GM18517 (cell line): ENCODE results near the gene RPRD1B.

Experiments
- ATAC-seq: cut with Tn5 transposase; IDR thresholded peaks from one replicate; pipeline ENCODE4 v1.9.1; 2021; ENCODE audit warnings: mild to moderate bottlenecking, moderate library complexity; ENCODE audit not compliant: unreplicated experiment

RPRD1B gene

DNA sequence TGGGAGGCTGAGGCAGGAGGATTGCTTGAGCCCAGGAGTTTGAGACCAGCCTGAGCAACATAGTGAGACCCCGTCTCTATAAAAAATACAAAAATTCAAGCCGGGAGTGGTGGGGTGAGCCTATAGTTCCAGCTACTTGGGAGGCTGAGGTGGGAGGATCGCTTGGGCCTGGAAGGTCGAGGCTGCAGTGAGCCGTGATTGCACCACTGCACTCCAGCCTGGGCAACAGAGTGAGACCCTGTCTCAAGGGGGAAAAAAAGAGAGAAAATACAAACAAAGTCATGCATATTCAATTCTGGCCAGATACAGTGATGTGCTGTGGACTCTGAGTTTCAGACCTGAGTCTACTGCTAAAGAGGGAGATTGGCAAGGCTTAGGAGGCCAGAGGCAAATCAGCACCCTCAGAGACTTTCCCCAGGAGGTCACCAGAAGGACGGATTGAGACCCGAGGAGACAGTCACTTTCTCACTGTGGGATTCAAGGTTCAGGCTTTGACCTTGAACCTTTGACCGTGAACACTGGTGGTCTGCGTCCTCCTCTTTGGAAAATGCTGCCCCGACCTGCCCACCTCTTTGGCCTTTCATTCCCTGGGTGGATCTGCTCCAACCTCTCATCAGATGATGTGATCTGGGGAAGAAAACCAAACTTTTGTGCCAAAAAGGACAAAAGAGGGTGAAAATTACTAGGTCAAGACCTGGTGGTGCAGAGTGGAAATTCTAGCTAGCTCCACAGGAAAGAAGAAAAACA lies 100.3 kb downstream of the RPRD1B start:
- no peak for ATAC-seq

DNA sequence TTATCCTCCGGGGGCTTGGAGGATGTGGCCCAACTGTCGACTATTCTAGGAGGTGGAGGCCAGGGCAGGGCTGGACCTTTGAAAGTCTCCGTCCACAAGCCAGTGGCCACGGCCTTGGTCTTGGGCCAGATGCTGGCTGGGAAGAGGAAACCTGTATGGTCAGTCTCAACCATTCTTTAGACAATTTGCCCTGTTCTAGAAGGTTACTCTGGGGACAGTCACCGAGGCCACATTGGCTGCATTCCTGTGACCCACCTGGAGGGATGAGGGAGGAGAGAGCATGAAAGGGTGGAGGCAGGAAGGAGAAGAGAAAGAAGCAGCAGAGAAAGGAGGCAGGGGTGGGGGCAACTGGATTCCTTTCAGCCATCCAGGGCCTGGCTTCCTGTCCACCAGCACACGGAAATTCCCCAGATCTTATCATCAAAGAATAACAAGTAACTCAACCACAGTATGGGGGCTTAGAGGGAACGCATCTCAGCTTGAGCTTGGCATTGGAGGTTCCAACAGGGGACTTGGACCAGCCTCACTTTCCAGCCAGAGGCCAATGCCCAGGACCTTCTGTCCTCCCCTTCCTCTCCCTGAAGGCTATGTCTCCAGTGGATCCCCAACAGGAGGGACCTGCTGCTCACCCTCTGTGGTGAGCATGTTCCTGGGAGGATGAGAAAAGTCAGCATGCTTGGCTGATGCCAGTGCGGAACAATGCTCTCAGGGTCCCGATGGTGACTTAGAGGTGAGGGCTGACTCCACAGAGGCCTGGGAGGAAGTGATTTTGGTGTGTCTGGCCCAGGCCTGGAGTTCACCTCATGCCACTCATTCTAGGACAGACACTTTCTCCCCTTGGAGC lies 101.1 kb downstream of the RPRD1B start:
- ATAC-seq: no peak

DNA sequence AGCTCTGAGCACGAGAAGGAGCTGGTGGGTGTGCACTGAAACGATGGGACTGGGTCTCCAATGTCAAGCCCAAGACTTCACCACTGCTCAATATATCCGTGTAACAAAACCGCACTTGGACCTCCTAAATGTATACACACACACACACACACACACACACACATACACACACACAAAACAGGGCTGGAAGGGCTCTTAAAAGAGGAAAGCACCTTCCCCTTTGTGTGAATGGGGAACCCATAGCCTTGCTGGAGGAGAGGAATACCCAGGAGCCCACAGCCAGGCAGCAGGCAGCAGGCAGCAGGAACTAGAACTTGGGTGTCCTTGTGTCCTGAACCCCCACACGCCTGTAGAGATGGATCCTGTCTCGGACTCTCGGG lies 101.7 kb downstream of the RPRD1B start:
- ATAC-seq: no peak

DNA sequence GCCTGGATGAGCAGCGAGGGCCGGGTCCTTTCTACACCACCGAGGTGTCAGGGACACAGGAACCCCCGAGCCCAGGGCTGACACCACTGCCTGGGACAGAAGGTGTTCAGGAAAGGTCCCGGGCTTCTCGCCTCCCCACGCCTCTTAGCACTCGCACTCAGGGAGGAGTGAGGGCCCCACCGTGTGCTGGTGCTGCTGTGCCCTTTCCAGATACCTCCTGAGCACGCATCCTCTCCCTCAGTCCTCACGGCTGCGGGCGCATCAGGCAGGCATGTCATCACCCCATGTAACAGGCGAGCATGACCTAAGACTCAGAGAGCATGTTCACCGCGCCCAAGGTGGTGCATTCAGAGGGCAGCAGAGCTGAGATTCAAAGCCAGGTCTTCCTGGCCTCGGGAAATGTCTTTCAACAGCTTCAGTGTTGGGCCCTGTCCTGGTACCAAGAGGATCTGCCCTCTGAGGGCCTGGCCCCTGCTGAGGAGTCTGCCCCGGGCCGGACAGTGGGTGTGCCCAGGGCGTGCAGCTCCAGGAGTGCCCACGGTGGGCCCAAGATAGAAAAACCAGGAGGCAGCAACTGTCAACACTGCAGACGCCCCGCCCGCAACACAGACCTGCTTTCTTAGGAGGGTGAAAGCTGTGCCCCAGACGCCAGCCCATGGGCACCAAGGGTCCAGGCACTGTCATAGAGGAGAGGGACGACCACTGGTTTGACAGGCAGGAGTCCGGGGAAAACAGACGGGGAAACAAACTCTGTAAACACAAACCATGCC lies 102.3 kb downstream of the RPRD1B start:
- no peak for ATAC-seq

DNA sequence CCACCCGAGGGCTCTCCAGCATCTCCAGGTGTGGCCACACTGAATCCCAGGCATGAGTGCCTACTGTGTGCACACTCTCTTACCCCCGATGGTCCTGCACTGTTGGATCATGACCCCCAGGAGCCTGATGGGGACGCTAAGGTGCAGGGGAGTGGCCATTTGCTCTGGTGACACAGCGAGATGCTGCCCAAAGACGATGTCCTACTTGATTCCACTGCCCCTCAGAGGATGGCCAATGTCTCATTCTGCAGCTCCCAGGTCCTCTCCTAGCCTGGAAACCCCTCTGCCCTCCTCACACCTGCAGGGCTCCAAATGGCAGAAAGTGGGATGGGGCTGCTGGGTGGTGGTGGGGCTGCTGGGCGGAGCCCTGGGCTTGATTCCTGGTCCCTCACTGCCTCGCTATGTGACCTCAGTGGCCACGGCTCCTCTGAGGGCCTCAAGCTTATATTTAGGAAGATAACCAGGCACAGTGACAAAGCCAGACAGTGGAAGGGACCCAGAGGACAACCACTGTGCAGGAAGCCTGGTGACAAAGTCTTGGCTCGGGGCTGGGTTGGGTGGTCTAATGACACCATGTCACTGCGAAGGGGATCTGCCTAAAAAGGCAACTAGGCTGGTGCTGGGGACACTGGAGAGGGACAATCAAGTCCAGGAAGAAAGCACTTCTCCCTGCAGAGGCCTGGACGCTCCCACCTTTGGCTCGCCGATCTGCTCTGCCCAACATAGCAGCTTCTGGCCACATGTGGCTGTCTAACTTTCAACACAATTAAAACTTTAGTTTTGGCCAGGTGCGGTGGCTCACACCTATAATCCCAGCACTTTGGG lies 103.1 kb downstream of the RPRD1B start:
- no peak for ATAC-seq

DNA sequence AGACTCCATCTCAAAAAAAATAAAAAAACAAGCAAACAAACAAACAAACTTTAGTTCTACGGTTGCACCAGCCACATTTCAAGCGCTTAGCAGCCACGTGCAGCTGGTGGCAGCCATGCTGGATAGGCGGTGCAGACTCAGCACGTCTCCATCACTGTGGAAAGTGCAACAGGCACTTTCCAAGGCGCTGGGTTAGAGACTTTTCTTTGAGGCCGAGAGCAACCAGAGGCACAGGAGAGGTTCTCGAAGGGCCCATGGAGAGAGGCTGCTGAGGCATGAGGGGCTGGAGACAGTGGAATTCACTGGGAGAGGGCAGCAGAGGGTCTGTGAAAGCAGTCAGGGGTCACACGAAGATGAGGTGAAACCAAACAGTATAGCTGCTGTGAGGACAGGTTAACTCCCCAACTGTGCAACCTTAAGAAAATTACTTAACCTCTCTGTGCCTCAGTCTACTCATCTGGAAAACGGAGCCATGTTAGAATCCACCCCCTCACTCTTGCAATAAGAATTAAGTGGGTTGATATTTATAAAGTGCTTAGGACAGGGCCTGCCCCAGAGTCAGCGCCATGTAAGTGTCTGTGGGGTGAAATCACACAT lies 104.0 kb downstream of the RPRD1B start:
- no peak for ATAC-seq

DNA sequence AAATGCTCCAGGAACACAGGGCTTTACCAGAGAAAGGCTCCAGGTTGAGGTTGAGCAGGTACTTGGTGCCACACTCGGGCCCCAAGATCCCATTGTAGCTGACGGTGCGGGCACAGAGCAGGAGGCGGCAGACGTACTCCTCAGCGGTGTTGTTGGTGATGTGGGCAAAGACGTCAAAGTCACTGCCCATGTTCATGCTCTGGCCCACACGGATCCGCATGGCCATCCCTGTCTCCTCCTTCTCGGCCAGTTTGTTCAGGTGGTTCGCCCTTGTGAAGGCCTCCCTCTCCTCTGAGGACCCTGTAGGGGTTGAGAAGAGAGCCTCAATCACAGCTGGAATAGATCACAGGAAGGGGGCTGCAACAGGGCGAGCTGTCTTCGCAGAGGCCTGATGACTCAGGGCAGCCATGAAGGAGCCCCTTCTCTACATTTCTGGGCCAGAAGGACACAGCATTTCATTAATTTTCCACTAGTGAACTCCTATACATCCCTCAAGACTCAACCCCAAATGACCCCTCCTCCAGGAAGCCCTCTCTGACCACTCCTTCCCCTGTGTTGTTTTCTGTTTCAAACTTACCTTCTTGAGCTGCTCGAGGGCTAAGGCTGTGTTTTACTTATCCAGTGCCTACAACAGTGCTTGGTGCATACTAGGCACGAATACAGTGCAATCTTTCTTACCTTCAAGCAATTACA lies 104.7 kb downstream of the RPRD1B start:
- ATAC-seq: no peak

DNA sequence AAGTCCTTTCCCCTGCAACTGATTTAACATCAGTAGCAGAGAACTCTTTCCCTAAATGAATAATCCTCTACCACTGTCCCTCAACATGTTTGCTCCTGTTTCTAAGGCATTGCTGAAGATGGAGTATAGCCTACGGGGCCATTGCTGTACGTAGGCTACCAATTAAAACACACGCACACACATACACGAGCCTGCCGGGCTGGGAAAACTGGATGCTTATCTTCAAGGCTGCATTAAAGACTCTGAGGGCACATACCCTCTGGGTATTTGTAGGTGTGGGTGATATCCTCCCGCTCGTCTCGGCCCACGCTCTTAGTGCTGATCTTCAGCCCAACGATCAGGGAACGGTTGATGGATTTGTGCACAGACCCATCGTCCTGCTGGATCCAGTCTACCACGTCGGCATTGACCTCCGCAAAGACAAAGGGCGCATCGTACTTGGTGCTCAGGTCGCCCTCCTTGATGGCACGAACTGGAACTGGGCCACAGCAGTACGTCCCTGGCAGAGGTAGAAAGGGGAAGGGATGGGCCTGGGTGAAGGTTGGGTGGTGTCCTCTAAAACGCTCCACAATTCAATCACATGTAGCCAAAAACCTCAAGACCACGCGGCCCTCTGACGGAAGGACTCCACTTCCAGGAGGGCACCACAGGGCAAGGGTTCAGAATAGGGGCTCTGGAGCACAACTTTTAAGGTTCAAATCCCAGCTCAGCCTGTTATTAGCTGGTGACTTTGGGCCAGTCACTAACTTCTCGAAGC lies 105.8 kb downstream of the RPRD1B start:
- ATAC-seq: no peak

DNA sequence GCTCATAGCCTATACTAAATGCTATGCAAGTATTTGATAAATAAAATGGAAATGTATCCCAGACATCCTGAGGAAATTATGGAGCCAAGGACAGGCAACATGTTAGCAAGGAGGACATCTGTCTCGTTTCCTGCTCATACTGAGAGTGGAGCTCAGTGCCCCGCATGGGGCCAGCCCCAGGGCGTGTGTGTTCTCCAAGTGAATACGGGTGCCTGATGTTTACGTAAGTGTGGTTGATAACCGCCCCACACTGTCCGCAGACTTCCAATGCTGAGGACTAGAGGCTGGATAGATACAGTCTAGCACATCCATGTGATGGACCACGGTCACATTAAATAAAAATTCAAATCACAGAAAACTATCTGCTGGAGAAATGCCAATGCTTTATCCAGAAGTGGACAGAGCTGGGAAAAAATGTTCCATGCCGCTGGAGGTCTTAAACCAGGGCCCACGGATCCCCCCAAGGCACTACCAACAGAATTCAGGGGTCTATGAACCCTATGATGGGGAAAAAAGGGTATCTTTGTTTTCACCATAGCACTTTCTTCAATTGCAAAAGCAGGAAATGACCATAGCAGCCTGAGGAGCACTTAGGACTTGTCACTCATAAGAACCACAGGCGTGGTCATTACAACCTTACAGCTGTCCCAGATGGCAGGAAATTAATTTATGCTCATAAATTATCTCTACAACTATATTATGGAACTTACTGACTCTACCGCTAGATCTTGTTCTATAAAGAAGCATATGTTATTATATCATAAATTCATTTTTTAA lies 106.6 kb downstream of the RPRD1B start:
- ATAC-seq: no peak

DNA sequence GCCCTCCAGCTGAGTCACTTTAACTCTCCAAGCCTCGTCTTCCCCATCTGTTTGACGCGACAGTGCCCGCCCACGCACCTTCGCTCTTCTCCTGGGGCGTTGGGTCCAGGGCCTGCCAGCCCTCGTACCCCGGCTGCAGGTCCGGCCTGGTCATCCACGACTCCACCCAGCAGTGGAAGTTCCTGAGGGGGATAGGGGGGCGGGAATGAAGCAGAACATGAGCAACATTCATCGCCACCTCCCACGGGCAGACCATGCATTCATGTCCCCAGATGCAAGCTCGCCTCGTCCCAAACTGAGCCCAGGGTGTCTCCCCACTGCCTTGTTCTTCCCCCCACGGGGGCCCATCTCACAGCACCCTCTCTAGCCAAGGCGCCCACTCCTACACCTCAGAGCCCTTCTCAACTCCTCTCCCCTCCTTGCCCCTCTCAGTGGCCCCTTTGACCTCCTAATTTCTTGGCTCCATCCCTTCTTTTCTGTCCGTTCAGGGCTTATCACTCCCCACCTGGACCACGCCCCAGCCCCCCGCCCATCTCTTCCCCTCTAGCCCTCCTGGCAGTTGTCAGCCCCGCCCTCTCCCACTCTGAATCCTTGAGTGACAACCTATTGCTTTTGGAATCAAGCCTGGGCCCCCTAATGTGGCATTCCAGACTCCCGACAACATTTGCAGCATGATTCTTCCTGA lies 107.8 kb downstream of the RPRD1B start:
- no peak for ATAC-seq
